GM18867 (cell line): ENCODE data around the gene ZCCHC12.
A peak's percentile ranks its signal among the peaks of the same experiment; 100 is the strongest.
"Not testable (repeated sequence)": the region's sequence is repeated elsewhere in the genome, so short reads cannot be mapped to it uniquely, and the experiment has no call there.

ENCODE experiments used
- ATAC-seq: cut with Tn5 transposase; IDR thresholded peaks from one replicate; pipeline ENCODE4 v1.9.1; 2021; ENCODE audit warnings: mild to moderate bottlenecking, moderate library complexity; ENCODE audit not compliant: unreplicated experiment

The ZCCHC12 gene

GRCh38 chrX:118823263-118824172, at the start of gene ZCCHC12:
ZCCHC12 (plus strand) TSS chrX:118823824; CDS start chrX:118825245, 1,421 bp downstream.
- ATAC-seq: no peak

DNA sequence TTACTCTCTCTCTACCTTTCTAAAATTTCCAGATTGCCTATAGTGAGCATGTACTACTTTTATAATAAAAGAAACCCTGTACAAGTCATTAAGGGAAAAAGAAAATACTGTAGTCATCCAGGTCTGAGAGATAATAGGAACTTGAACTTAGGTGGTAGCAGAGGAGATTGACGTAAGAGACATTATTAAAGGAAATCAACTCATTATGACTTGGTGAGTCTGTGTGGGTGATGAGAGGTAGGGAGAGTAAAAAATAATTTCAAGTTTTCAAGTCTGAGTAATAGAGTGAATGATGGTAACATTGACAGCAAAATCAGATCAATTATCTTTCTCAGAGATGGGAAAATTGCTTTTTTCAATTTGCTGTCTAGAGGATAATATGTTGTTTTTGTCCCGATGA, 44.0 kb upstream of the ZCCHC12 start:
- no peak for ATAC-seq

- ATAC-seq: no peak
These were observed 43.1 kb upstream of the ZCCHC12 start for GRCh38 chrX:118780509-118780908.

DNA sequence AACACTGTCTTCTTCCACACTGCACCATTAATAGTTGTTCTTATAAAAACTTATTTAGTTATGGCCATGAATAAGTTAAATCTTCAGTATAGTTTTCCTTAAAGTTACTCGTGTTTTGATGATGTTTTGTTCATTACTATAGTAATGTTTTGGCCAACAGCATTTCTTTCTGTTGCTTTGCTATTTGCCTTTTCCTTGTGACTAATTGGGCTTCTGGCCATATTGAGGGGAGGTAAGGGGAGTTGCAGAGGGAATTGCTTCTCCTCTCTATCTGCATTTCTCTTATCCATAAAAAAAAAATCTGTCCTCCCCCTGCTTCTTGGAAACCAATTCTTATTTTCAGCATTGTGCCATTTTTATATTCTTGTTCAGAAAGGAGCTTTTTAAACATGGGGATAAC, 42.7 kb upstream of the ZCCHC12 start:
- no peak for ATAC-seq

- no peak for ATAC-seq
These were observed 27.9 kb upstream of the ZCCHC12 start for GRCh38 chrX:118795528-118796280.

- no peak for ATAC-seq
These were observed 20.8 kb upstream of the ZCCHC12 start for GRCh38 chrX:118802857-118803256.

- ATAC-seq: peak; percentile 70
These were observed 16.2 kb upstream of the ZCCHC12 start for GRCh38 chrX:118807151-118808017.

DNA sequence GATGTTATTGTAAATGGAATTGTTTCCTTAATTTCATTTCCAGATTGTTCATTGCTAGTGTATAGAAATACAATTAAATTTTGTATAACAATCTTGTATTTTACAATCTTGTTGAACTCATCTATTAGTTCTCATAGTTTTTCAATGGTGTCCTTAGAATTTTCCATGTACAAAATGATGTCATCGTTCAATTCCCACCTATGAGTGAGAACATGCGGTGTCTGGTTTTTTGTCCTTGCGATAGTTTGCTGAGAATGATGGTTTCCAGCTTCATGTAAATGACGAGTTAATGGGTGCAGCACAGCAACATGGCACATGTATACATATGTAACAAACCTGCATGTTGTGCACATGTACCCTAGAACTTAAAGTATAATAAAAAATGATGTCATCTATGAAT, 6.4 kb upstream of the ZCCHC12 start:
- ATAC-seq: not testable (repeated sequence)

DNA sequence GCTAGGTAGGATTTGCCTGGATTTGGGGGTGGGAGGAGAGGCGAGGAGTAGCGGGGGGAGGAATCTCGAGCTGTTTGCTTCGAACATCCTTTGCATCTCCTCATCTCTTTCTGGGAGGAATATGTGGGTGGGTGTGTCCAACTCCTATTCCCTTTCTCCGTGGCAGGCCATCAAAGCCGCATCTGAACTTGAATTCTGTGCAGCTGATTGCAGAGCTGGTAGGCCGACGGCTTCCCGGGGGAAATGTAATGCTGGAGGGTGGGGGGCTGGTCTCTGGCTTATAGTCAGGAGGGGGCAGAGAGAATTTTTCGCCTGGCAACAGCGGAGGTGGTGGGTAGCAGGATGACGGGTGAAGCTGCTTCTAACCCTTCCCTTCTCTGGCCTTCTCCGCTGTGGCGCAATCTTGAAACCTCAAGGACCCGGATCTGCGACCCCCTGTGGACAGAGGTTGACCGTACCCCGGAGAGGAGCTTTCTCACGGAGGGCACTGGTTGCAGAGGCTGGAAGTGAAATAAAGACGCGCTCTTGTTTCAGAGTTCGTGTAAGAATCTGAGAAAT, 628 bp downstream of the ZCCHC12 start:
- ATAC-seq: no peak

- ATAC-seq: no peak
These were observed 1.6 kb downstream of the ZCCHC12 start for GRCh38 chrX:118825227-118825626.

GRCh38 chrX:118839334-118839958, 15.8 kb downstream of the ZCCHC12 start:
- ATAC-seq: peak; percentile 47

DNA sequence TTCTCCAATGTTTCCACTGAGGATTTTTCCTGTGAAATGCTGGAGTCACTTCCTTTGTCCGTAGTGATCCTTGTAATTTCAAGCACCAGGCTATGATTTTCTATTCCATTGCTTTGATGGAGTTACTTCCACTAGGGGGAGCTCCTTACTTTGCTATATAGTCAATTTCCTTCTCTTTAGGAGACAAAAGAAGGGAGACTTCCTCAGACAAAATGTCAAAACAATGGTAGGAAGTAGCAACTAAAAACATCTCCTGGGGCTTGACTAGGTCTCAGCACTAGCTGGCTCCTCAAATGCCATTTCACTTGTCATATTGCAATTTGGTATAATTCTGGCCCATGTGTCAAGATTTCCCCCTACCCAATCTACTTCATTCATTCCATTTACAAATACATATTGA, 24.1 kb downstream of the ZCCHC12 start:
- ATAC-seq: no peak

DNA sequence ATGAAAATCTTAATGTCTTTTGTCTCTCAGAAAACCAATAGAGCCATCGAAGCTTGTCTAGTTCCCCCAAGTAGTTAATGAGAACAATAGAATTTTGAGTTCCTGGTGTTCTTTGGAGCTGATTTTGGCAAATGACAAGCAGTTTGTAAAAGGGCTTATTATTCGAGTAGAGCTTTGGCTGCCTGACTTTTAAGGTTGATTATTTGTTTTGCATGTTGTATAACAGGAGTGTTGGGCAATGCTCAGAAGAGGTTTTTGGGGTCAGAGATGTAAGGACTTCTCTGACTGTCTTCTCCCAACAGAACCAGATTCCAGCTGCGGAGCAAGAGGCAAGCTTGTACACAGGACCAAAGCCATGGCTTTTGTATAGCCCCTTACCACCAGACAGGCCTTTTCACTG, 30.0 kb downstream of the ZCCHC12 start:
- ATAC-seq: no peak

DNA sequence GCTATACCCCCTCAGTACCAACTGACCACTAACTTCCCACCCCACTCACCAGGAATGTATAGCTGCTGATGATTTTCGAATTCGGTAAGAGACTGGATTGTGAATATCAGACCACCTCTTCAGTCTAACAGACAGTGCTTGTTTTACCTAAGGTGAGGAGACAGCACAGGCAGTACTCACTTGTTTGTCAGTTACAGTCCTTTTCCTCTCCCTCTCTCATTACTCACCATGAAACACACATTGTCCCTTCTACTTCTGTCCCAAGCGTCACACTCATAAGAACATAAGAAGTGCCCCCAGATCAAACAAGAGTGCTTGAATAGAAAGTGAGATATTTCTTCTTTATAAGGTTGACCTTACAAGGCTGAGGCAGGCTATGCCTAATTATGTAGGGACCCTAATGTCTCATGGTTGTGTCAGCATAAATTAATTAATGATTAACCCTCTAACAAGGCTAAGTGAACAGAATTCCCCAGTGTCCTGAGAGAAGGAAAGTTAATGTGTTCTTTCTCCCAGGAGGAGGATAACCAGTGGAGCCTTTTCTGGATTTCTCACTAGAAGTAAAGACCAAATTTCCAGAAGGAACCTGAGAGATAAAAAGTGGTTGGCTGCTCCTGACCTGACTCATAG, 32.2 kb downstream of the ZCCHC12 start:
- ATAC-seq: no peak

GRCh38 chrX:118857006-118857405, 33.4 kb downstream of the ZCCHC12 start:
- no peak for ATAC-seq

GRCh38 chrX:118861338-118861737, 37.7 kb downstream of the ZCCHC12 start:
- ATAC-seq: no peak

GRCh38 chrX:118862091-118862490, 38.5 kb downstream of the ZCCHC12 start:
- ATAC-seq: no peak

DNA sequence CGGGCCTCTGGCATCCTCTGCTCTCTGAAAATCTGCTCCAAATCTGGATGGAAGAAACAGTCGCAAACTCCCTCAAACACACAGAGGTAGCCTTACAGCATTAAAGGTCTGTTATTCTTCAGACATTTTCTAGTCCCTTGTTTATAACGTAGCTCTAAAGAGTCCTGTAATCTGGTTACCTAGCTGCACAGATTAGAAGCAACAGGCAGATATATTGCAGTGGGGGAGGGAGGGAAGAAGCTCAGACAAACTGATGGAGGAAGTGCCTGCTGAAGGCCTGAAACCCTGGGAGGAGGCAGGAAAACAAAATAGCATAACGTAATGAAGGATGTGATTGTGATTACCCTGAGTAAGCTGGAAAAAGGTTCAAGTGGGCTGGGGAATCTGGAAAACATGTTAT, 39.4 kb downstream of the ZCCHC12 start:
- ATAC-seq: no peak

DNA sequence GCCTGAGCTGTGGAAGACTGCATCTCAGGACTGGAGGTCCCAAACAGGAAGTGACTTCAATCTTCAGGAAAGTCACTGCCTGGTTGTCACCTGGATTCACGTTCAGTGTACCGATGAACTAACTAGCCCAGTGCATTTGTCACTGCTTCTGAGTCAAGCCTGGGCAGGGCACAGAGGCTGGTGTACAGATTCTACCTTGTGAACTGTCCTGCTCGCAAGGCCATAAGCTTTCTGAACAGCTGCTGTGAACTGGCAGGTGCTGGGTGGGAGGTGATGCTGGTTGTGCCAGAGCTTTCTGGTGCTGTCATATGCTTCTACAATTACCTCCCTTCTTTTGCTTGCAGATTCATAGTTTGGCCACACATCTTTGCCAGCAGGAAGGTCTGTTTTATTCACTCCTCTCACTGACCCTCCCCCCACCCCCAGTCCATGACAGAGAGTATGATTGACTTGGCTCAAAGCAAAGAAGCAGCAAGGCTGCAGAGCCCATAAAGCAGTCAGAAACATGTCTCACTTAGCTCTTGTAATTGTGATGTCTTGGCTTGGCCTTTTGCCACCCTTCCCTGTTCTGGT, 40.5 kb downstream of the ZCCHC12 start:
- no peak for ATAC-seq
